ENCODE results near the gene KIAA1671.

DNA sequence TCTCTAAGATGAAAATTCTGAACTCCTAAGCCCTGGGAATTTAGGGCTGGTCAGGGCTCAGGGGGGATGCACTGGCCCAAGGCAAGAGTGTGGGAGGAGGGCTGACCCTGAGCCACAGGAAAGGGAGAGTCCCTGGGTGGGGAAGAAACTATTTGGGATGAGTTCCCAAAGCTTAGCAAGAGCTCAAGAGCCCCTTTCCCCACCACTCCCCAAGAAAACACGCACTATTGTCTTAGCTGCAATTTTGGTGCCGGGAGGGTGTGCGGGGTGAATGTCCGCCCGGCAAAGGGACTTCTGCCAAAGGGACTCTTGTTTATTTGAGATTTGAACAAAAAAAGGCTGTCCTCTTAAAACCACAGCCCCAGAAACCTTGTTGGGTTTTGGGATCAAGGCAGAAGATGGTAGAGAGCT is 37.0 kb downstream of the KIAA1671 start:
- TF ChIP-seq SP1 (CRISPR knock-in tag; IDR thresholded peaks at IDR 0.05), result no peak
- TF ChIP-seq, protein P1, sequence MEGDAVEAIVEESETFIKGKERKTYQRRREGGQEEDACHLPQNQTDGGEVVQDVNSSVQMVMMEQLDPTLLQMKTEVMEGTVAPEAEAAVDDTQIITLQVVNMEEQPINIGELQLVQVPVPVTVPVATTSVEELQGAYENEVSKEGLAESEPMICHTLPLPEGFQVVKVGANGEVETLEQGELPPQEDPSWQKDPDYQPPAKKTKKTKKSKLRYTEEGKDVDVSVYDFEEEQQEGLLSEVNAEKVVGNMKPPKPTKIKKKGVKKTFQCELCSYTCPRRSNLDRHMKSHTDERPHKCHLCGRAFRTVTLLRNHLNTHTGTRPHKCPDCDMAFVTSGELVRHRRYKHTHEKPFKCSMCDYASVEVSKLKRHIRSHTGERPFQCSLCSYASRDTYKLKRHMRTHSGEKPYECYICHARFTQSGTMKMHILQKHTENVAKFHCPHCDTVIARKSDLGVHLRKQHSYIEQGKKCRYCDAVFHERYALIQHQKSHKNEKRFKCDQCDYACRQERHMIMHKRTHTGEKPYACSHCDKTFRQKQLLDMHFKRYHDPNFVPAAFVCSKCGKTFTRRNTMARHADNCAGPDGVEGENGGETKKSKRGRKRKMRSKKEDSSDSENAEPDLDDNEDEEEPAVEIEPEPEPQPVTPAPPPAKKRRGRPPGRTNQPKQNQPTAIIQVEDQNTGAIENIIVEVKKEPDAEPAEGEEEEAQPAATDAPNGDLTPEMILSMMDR (IDR thresholded peaks at IDR 0.05 in 2 of 3, conservative IDR thresholded peaks at IDR 0.05 in 1 of 3; ENCODE audit: insufficient read depth in 2 of 3, low read depth in 1 of 3, low read length in 3 of 3), result no peak
- TF ChIP-seq POLR2AphosphoS2 (IDR thresholded peaks at IDR 0.05; ENCODE audit: low read length), result no peak
- no peak for TF ChIP-seq NUFIP1 (IDR thresholded peaks at IDR 0.05; ENCODE audit: partially characterized antibody)
- TF ChIP-seq IRF2 (CRISPR knock-in tag; IDR thresholded peaks at IDR 0.05), result no peak
- no peak for TF ChIP-seq JUN (IDR thresholded peaks at IDR 0.05; ENCODE audit: borderline replicate concordance, low read depth, low read length)
- TF ChIP-seq JUN (CRISPR knock-in tag; IDR thresholded peaks at IDR 0.05; ENCODE audit: borderline replicate concordance), result no peak
- TF ChIP-seq TBP (optimal IDR thresholded peaks at IDR 0.05; ENCODE audit: low read depth, low read length), result no peak
- TF ChIP-seq POLR2AphosphoS5 (IDR thresholded peaks at IDR 0.05; ENCODE audit: control insufficient read depth, insufficient read depth, low read depth, low read length), result no peak
- no peak for TF ChIP-seq KDM1A (IDR thresholded peaks at IDR 0.05)
- TF ChIP-seq NBN (IDR thresholded peaks at IDR 0.05; ENCODE audit: low read depth), result no peak
- no peak for TF ChIP-seq ZC3H4 (CRISPR knock-in tag; IDR thresholded peaks at IDR 0.05; ENCODE audit: borderline replicate concordance)
- no peak for TF ChIP-seq NCOA4 (IDR thresholded peaks at IDR 0.05; ENCODE audit: partially characterized antibody)
